GM19463 (cell line): Measurements from ENCODE around the gene MRPL11.
"Not testable (repeated sequence)": the region's sequence is repeated elsewhere in the genome, so short reads cannot be mapped to it uniquely, and the experiment has no call there.

ENCODE experiments used
- ATAC-seq: cut with Tn5 transposase; IDR thresholded peaks from one replicate; pipeline ENCODE4 v1.9.1; 2021; ENCODE audit warnings: mild to moderate bottlenecking, moderate library complexity; ENCODE audit not compliant: unreplicated experiment

Gene MRPL11

DNA sequence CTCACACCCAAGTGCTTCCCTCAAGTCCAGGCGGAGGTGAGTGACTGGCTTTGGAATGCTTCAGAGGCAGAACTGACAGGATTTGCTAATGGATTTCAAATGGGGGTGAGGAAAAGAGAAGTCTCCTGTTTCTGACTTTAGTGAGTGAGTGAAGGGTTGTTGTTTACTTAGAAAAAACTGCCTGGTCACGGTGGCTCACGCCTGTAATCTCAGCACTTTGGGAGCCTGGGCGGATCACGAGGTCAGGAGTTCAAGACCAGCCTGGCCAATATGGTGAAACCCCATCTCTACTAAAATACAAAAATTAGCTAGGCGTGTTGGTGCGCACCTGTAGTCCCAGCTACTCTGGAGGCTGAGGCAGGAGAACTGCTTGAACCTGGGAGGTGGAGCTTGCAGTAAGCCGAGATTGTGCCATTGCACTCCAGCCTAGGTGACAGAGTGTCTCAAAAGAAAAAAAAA is 6.7 kb downstream of the MRPL11 start:
- ATAC-seq, result not testable (repeated sequence)

DNA sequence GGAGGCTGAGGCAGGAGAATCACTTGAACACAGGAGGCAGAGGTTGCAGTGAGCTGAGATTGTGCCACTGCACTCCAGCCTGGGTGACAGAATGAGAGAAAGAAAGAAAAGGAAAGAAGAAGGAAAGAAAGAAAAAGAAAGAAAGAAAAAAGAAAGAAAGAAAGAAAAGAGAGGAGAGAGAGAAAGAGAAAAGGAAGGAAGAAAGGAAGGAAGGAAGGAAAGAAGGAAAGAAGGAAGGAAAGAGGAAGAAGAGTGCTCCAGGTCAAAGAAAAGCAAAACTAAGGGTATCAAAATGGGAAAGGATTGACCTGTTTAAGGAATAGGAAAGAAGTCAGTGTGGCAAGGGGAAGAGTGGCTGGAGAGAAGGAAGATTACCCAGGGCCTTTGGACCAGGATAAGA is 7.4 kb downstream of the MRPL11 start:
- not testable (repeated sequence) for ATAC-seq

DNA sequence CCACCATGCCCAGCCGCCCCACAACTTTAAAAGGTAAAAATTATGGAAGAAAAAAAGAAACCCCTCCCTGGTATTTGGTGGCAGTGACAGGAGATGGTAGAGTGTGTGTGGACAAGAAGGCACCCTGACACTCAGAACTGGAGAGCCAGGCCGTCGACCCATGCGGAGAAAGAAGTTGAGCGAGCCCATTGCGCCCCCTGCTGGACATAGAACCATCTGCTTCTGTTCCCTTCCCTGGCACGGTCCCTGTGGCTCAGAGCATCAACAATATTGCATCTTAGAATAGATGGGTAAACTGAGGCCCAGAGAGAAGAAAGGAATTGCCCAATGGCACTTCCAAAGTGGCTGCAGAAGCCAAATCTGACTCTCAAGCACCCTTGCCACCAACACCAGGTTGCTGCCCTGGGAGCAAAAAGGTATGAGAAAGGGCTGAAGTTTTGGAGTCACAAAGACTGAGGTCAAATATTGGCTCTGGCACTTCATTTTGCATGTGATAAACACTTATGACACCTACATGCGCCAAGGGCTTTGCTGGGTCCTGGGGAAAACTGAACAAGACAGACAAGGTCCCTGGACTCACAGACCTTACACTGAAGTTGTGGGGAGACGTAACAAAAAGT is 8.6 kb downstream of the MRPL11 start:
- ATAC-seq, result no peak

DNA sequence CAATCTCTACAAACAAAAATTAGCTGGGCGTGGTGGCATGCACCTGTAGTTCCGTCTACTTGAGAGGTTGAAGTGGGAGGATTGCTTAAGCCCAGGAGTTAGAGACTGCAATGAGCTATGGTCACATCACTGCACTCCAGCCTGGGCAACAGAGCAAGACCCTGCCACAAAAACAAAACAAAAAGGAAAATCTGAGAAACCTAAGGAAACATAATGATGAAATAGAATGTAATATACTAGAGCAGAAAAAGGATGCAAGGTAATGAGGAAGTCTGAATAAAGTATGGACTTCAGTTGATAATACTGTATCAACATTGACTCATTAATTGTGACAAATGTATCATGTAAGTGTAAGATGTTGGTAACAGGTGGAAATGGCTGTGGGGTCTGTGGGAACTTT is 9.7 kb downstream of the MRPL11 start:
- ATAC-seq, result no peak

DNA sequence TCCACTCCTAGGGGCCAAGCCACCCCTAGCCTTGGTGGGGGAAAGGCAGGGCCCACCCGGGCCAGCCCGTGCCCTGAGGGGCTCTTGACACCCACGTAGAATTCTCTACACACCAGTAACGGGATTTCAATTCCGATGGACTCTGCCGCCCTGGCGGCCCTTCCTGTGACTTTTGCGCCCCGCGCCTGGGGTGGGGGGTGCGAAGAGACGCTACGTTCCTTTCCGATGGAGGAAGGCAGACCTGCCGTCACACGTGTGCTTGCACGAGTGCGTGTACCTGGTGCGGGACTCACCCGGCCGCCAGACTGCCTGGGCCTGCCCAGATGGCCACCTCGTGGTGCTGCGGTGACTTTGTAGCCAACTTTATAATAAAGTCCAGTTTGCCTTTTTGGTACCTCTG is 12.3 kb downstream of the MRPL11 start:
- ATAC-seq, result no peak

DNA sequence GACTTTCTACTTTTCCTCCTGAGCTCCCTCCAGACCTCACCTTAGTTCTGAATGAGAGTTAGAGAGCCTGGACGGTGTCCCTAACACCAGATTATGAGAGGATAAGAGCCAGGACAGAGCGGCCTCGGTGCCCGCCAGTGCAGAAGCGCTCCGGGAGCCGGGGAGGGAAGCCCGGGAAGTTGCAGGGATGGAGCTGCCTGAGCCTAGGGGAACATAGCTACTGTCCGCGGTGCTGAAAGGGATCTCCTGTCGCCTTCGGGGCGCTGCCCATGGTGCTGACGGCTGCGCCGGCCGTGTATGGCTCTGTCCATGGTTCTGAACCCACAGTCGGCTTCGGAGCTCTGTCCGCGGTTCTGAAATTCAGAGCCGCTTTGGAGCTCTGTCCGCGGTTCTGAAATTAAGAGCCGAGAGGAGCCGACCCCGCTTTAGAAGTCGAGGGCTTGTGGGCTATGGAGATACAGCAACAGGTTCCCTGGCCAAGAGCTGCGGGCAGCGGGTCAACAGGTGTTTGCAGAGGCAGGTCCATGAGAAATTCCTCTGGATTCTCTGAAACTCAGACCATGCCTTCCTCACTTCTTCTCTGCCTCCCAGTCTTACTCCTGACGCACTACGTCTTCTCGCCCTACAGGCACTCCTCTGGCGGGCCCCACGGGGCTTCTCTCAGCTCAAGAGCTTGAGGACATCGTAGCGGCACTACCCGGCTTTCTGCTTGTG is 17.0 kb downstream of the MRPL11 start:
- no peak for ATAC-seq

DNA sequence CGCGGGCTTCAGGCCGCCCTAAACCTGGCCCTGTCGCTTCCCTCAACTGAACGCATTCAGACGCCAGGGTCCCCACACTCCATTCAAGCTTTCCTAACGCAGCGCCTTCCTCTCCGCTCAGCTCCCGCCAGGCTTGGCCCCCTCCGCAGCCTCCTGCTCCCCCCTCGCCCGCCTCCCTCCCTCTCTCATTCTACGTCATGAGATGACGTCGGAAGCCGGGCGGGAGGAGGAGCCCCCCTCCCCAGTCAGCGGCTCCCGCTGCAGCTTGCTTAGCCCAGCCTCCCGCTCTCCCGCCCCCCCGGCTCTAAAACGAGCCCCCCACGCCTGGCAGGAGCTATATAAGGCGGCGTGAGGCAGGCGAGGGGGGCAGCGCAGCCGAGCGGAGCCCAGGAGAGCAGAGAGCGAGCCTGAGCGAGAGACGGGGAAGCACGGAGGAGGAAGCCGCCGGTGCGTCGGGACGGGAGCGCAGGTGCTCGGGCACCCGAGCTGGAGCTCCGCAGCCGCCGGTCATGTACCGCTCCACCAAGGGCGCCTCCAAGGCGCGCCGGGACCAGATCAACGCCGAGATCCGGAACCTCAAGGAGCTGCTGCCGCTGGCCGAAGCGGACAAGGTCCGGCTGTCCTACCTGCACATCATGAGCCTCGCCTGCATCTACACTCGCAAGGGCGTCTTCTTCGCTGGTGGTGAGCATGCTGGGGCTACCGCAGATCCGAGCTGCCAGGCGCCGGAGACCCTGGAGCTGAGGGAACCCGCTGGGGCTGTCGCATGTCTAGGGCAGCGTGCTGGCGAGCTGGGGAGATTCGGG is 17.8 kb downstream of the MRPL11 start, which contains the start of gene NPAS4:
TSS of gene NPAS4 (plus strand) at position 365 of the 806 bp plus-strand sequence. CDS start at position 510, 145 bp downstream.
- no peak for ATAC-seq

DNA sequence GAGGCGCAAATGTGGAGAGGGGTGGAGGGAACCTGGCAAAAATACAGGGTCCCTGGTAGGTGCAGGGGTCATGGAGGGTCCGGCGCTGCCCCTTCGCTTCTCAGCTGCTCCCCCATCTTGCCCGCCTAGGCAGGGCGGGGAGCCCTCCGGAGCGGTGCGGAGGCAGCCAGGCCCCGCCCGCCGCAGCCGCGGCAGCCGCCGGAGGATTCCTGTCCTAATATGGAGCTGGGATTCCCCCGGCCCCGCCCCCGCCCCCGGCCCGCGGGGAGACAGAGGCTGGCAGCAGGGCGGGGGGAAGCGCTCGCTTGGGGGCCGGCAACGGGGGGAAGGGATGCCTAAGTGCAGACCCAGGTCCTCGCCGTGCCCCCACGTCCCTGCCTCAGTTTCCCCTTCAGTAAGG is 18.8 kb downstream of the MRPL11 start:
- ATAC-seq, result no peak

DNA sequence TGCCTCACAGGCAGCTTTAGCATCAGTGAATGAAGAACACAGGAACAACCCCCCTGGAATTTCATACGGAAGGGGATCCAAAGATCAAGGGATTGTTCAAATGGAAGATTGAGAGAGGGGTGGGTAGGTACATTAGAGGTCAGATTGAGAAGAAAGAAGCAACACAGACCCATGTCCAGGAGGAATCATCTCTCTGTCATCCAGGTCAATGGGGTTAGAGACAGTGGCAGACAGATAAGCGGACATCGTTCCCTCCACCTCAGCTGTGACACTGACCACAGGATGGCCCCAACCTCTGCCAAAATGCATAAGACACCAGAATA is 19.7 kb downstream of the MRPL11 start:
- no peak for ATAC-seq

DNA sequence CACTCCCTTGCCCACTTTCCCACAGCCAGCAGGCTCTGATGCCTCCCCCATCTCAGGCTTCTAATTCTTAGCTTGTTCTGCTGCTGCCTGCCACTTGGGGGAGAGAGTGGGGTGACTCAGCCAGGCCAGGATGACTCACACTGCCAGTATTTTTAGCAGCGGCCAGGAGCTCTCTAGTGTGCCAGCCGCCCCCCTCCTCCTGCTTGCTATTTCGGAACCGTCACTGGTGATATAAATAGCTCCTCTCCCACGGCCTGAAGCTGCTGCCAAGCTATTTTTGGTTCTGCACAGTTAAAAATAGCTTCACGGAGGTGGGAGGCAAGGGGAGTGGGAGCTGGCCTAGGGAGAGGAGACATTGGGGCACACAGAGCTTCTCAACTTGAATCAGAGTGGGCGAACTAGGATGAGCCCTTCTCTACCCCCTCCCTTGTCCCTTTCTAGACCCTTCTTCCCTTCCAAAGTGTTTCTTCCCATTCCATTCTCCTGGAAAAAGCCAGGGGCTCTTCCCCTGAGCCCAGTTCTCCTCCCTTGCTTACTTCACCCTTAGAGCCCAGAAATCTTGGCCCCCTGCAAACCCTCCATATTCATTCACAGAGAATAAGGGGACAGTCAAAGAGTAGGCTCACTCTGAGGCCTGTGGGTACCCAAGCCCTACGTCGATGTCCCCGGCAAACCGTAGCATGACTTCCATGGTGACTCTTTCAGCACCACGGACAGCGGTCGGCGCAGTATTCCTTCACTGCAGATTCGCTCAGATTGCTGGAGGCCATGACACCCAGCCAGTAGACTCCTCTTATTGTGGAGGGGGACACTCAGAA is 20.3 kb downstream of the MRPL11 start:
- ATAC-seq, result no peak

DNA sequence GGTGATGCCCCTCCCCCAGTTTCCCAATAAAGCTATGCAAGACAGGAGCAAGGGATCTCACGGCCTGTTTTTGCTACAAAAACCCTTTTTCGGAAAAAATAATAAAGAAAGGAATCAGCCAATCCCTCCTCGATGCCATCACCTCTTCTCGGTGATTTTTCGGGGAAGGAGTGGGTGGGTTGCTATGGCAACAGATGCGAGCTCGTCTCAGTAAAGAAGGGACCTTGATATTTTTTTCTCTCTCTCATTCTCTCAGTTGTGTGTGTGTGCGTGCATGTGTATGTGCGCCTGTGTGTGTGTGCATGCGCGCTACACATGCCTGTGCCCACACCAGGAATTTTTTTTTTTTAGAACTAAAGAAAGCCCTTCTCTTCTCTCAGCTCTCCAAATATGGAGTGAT is 21.6 kb downstream of the MRPL11 start:
- ATAC-seq, result no peak

DNA sequence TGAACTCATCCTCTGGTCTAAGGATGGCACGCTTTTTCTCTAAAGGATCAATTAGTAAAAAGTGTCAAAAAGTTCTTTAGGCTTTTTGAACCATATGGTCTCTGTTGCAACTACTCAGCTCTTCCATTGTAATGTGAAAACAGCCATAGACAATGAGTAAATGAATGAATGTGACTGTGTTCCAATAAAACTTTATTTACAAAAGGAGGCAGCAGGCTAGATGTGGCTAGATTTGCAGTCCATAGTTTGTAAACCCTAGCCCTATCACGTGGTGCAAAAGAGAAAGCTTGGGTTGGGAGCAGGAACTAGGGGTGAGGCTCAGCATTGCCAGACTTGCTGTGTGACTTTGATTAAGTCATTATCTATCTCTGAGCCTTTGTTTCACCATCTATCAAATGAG is 23.2 kb downstream of the MRPL11 start:
- no peak for ATAC-seq

DNA sequence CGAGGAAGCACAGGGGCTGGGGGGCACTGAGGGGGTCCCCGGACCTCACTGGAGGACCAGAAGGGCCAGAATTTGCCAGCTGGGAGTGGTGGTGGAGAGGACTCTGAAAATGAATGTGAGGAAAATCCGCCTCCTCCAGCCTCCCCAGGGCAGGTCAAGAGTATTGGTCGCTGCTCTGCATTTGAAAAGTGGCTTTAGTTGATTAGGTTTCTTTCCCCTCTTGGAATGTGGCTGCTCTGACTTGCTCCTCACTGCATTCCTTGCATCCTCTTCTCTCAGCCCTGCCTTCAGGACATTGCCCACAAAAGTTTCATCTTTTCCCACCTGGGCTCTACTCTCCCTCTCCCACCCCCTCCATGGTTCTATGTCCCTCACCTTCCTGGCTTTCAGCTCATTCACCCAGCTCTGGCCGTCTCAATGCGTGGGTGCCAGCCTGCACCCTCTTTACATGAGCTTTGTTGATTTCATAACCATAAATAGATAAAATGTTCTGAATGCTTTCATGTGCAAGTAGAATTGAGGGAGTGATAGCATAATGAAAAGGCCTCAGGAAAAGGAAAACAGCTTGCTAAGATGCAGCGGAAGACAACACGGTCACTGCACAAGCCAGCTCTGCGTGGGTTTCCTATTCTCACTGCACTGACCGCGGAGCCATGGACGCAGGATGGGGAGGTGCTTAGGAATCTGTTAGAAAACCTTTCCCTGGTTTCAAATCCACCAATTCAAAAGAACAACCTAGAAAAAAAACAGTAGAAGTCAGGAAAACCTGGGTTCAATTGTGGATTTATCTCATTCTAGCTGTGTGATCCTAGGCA is 24.3 kb downstream of the MRPL11 start:
- no peak for ATAC-seq

DNA sequence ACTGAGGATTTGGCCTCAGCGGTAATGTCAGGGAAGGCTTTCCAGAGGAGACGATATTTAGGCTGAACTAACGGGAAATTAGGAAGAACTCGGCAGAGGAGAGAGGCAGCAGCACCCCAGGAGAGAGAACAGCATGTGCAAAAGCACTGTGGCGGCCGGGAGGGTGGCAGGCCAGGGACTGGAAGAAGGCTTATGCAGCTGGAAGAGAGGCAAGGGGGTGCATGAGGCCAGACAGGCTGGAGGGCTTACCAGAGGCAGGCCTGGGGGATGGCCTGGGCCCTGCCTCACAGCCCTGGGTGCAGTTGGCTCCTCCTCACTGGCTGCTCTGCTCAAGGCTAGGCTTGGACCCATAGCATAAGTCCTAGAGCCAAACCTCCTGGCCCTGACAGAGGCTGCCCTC is 25.5 kb downstream of the MRPL11 start:
- ATAC-seq, result no peak

DNA sequence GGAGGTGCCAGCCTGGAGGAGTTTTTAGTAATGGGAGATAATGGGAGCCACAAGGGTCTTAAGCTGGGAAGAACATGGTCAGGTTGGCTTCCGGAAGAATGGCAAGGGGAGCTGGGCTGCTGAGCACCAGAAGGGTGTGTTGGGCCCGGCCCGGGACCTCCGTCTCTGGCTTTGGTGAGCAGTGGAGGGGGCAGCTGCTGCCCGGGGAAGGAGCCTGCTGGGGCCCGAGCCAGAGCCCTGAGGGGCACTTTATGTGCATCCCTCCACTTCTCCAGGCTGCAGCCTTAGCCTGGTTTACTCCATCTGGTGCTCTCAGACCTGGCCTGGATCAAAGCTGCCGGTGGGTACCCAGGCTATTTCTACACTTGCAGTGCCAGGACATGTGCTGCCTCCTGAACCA is 26.5 kb downstream of the MRPL11 start:
- no peak for ATAC-seq

DNA sequence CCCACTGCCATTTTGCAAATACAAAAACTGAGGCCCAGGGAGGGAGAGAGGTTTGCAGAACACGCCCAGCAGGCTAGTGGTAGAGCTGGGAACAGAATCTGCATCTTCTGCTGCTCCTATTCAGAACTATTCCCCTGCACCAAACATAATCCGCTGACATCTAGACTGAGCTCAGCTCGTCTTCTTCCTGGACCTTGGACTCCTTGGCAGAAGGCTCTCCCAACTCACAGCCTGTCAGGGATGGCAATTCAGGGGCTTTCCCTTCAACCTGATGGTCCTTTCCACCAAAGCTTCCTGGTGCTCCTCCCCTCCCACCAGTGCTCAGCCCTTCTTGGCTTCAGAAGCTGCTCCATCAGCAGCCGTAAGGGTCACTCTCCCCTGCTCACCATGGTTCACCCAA is 27.3 kb downstream of the MRPL11 start:
- no peak for ATAC-seq

DNA sequence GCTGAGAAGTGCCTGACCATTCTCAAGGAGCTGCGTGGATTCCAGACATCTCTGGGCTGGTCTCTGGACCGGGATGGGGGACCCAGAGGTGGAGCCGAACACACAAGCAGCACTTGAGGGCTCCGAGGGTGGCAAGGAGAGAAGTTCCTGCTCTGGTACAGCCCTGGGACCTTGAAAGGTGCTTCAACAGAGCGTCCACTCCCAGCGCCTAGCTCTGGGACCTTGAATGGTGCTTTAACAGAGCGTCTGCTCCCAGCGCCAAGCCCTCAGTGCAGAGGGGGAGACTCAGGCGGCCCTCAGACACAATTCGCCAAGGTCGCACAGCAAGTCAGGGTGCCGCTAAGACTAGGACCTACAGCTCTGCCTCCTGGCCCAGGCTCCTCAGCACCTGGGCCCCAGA is 28.5 kb downstream of the MRPL11 start:
- ATAC-seq, result no peak

DNA sequence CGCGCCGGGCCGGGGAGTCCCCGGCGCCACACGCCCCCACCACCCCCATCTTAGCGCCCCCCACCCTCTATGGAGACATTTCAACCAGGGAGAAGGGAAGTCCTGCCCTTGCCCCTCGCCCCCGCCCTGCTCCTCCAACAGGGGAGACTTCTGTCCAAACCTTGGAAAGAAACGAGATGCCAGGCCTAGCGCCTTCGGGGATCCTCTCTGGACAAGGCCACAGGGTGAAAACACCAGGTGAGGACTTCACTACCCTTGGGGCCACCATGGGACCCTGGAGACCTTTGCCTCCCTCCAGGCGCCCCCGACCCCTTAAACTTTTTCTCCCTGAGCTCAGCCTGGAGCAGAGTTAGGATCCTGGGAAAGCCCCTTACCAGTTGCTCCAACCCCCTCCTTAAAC is 29.4 kb downstream of the MRPL11 start:
- ATAC-seq, result no peak

DNA sequence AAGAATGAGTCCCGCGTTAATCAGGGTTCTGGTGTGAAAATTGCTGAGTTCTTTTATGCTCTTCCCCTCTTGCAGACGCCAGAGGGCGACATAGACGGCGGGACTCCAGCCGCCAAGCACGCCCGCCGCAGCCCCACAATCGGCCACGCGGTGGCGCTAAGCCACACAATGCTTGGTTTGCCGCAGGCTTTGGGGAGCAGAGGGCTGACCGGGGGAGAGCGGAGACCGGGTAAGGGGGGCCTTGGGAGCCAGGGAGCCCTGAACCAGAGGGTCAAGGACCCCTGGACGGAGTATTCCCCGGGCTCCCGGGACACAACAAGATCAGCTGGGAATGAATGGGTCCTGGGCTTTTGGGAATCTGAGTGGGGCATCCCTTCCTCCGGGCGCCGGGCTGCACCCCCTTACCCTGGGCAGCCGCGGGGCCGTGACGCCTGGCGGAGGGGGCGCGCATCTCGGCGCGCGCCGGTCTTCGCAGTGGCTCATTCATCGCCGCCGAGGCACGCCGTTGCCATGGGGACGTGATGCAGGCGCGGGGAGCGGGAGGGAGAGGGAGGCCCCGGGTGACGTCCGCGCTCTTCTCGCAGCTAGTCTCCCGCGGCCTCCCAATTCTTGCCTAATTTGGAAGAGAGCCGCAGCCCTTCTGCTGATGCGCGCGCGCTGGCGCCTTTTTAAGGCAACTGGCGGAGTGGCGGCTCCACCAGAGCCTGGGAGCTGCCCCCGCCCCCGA is 30.0 kb downstream of the MRPL11 start:
- no peak for ATAC-seq

DNA sequence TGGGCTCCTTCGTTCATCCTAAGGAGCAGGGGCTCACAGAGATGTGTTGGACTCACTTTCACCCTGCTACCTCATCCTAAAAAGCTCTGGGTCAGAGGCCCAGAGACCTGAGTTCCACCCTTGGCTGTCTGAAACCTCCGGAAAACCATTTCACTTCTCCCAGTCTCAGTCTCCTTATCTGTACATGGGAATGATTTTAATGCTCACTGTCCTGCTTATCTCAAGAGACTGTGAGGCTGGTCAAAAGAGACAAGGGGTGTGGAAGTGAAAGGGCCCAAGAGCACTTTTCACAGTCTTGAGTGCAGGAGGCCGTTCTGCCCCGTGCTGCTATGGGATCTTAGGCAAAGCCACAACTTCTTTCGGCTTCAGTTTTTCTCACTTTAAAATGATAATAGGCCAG is 31.0 kb downstream of the MRPL11 start:
- no peak for ATAC-seq
